ENCODE measurements around the gene SGMS1.

SGMS1 gene

DNA sequence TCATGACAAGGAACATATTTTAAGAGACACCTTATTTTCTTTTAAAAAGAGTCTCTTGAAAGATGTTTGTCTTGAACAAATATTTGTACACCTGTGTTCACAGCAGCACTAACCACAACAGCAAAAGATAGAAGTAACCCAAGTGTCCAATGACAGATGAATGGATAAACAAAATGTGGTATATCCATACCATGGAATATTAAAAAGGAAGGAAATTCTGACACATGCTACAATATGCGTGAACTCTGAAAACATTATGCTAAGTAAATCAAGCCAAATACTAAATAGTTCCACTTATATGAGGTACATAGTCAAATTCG lies 17.8 kb downstream of the SGMS1 start:
- no peak for DNase-seq

DNA sequence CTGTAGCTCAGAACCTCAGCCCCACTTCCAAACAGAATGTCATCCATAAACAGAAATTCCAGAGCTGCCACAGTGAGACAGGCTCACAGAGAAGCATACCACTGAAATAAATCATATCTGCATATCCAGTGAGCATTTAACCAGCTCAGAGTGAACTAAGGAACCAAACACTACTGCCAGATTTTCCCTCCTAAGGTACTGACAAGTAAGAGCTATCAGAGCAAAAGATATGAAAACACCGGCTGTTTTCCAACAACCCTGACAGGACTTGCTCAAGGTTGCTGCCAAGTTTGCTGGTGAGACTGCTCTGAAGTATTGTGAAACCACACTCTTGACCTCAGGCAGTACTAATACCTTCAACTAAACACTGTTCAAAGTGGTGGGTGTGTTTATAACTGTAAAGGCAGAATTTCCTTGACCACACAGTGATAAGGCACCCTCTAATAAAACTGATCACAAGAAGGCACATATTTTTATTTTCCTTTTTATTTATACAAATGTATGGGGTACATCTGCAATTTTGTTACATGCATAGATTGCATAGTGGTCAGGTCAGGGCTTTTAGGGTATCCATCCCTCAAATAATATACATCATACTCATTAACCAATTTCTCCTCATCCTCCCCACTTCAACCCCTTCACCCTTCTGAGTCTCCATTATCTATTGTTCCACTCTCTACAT lies 18.3 kb downstream of the SGMS1 start:
- no peak for DNase-seq

DNA sequence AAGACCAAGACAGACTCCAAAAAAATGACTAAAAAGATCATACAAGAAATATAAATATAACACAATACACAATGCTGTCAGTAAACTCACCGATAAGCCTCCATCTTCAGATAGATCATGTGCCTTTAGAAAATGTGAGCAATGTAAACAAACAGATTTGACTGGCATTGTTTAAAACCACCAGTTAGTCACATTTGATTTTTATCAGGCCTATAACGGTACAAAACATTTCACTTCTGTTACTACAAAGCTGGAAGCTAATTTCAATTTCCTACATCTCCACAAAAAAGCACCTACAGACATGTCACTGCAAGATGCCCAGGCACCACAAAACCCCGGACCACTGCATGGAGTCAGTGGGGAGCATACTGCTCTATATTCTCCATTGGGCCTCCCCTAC lies 18.9 kb downstream of the SGMS1 start:
- no peak for DNase-seq

DNA sequence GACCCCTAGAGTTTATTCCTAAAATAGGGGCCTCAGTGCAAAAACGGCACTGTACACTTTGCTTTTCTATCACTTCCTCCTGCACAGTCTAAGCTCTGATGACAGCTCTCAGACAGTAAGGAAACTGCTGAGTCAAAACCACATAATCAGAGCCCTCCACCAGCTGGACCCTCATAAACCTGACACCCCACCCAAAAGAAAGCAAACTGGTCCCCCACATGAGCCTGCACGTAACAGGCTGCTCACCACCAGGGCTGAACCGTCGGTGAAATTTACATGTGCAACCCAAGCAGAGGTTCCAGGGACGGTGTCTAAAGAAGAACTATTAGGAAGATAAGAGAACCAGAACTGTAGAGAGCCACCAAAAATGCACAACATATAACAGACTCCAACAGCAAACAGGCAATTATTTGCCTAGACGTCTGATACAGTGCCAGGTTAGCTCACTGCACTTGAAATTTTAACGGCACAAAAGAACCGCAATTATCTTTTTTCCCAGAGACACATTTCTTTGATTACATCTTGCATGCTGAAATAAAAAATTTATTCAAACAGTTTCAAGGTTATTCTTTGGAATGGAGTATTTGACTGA lies 19.6 kb downstream of the SGMS1 start:
- DNase-seq, result no peak

DNA sequence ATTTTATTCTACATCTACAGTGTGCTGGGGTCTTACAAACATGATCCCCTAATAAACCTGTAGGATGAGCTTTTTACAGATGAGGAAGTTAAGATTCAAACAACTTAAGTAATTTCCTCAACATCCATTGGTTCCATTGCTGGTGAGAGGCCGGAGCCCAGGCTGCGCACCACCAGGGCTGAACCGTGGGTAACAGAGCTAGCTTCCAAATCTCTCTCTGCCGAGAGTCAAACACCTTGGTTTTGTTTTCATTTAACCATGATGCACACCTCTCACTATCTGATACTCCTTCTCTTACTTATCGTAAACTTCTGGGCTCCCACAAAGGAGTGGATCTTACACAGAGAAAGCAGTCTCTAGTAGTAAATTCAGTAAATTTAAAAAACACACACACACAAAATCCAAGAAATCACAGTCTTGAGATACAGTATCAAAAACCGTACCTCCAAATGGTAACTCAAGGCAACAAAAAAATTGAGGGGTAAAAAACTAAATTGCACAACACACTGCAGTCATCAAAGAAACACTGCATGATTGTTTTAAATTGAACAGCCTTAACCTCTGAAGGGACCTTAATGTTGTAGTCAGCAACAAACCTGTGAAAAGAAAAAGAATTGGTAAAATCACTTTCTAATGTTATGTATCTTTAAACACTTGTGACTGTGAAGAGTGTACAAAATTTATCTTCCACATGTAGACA lies 20.5 kb downstream of the SGMS1 start:
- DNase-seq, result no peak

DNA sequence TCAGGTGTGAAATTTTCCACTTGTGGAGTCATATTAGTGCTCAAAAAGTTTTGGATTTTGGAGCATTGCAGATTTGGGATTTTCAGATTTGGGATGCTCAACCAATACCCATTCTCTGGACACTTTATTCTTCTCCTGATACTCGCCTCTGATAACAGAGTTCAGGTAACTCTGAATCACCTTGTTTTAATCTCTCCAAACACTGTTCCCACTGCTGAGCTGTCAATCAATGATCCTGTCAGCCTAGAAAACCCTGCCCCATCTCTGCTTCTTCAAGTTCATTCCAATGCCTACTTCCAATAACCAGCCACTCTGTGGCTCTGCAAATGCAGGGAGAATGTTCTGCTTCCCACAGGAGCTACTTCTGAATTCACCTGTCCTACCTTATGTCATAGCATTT lies 21.8 kb downstream of the SGMS1 start:
- no peak for DNase-seq

DNA sequence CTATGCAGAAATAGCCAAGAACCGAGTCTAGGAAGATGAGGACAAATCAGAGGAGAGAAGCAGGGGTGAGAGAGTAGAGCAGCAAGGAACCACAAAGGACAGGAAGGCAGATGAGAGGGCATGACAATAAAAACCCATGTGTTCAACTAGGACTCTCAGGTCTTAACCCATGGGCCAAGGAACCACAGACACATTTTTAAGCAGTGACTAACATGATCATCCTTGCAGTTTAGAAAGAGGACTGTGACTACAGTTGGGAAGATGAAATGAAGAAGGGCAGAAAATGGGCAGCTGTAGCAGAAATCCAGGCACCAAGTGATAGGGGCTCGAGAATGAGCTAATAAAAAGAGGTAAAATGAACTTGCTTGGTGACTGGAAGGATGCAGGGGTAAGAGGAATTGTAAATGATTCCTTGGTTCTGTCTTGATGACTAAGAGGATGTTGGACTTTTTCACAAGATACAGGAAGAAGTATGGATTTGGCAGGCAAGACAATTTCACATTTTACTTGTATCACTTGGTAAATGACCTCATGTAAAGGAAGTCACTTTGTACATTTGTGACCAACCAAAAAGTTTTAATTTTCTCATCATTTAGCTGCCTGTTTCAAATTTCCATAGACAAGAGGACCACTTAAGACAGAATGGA lies 22.8 kb downstream of the SGMS1 start:
- DNase-seq, result no peak

DNA sequence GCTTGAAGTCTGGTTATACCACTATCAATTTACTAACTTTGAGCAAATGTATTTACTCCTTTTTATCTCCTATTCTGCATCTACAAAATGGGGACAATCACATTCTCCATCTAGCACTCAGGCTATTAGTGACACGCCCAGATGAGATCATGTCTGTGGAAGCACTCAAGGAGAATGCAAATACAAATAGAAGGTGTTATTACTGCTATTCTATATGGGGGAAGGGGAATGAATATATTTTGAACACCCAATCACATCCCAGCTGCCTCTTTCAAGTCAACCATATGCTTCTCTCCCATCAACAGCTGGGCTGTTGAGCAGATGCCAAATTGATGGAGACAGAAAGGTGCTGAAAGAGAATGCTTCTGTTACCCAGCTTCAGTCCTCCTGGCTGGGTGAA lies 23.5 kb downstream of the SGMS1 start:
- no peak for DNase-seq

DNA sequence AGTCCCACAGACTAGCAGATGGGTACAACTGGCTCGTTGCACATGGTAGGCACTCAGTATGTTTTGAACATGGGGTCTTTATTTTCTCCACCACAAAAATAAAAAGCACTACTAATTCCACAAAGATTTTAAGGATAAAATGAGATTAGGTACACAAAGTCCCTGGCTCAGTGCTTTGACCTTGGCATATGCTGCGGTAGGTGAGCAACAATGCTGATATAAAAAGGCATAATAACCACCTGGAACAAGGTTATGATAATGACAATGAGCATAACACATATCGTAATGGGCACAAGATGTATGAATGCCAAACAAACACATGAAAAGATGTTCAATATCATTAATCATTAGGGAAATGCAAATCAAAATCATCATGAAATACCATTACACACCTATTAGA lies 26.9 kb downstream of the SGMS1 start:
- DNase-seq, result no peak

DNA sequence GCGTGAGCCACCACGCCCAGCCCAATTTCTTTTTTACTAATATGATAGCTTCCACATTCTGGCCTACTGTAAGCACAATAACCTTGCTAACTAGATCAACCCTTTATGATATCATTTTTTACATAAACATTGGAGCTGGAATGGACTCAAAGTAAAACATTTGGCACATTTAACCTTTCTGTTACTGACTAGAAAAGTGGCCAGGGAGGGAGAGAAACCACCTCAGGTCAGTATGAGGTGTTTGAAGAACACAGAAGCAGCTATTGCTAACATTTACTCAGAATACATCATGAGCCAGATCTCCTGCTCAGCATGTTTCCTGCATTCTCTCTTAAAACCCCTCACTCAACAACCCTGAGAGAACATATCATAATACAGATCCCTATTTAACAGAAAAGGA lies 27.3 kb downstream of the SGMS1 start:
- DNase-seq, result no peak

DNA sequence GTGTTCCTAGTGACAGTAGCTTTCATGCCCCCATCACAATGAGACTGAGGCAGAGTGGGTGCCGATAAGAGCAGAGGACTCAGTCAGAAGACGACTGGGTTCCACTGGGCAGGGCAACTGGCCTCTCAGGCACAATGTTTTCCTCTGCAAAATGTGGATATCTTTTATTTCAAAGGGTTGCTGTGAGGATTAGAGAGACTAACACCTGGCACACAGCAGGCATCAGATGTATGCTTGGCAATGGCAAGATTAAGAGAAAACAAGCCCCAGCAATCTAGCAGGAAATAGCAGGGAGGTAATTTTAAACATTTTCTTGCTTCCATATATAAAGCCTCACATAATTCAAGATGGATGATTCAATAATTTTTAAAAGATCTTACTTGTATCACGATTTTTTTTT lies 28.0 kb downstream of the SGMS1 start:
- no peak for DNase-seq

DNA sequence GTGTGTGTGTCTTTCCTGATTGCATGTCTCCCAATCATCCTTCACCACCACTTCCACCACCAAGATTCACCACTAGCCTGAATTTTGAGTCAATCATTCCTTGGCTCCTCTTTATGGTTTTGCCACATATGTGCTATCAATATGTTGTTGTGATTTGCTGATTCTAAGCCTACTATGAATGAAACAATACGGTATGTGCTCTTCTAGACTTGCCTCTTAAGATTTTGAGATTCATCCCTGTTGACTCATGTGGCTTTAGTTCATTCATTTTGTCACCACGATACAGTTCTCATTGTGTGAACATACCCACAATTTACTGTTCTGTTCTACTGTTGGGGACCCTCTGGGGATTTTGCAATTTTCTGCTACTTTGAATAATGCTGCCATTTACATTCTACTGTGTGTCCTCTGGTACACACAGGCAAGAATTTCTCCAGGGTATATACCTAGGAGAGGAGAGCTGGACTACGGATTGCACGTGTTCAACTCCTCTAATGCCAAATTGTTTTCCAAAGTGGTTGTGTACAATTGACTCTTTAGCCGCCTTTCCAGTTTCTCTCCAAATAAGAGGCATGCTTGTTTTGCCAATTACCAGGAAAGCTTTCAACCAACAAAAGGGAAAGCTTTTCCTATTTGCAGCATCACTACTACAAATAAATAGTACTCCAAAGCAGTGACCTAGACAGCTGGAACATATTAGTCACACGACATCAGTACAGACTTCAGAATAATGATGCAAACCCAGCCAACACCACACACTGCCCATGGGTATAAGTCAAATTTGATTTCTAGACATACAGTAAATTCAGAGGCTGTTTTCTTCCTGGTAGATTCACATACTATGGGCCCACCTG lies 30.0 kb downstream of the SGMS1 start:
- no peak for DNase-seq

DNA sequence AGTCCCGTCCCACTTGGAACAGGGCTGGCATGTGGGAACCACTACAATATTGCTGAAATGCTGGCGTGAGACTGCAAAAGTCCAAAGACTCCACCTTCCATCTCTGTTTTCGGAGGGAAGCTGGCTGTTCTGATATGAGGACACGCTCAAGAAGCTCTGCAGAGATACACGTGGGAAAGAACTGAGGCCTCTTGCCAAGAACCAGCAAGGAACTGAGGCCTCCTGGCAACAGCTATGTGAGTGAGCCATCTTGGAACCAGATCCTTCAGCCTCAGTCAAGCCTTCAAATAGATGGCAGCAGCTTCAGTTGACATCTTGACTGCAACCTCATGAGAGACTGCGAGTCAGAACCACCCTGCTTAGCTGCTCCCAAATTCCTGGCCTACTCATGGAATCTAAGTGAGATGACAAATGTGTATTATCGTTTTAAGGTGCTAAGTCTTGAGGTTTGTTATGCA lies 30.8 kb downstream of the SGMS1 start:
- DNase-seq, result no peak

DNA sequence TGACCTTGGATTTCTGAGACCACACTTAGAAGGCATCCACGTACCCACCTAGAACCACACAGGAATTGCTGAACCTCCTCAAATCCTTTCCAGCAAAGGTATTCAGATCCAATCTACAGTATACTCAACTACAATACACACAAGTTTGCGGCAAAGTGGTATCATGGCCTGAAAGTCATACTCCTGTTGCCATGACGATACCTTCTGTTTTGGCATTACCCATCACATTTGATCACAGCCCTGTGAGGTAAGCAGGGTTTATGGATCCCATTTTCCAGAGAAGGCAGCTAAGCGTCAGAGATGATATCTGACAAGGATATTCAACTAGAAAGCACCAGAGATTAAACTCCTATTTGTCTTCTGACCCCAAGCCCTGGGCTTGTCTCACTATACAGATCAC lies 32.8 kb downstream of the SGMS1 start:
- DNase-seq, result no peak

DNA sequence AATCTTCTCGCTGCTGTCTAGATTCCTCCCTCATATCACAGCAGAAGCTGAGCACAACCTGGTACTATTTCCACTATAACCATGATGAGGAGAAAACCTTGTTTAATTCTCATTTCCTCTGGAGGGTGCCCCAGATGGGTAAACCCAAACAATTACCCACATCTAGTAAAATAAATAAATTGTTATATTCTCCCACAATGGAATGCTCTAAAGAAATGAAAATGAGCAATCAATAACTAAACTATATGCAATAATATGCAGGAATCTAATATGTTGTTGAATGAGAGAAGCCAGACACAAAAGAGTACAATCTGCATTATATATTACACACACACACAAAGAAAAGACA lies 37.0 kb downstream of the SGMS1 start:
- no peak for DNase-seq

DNA sequence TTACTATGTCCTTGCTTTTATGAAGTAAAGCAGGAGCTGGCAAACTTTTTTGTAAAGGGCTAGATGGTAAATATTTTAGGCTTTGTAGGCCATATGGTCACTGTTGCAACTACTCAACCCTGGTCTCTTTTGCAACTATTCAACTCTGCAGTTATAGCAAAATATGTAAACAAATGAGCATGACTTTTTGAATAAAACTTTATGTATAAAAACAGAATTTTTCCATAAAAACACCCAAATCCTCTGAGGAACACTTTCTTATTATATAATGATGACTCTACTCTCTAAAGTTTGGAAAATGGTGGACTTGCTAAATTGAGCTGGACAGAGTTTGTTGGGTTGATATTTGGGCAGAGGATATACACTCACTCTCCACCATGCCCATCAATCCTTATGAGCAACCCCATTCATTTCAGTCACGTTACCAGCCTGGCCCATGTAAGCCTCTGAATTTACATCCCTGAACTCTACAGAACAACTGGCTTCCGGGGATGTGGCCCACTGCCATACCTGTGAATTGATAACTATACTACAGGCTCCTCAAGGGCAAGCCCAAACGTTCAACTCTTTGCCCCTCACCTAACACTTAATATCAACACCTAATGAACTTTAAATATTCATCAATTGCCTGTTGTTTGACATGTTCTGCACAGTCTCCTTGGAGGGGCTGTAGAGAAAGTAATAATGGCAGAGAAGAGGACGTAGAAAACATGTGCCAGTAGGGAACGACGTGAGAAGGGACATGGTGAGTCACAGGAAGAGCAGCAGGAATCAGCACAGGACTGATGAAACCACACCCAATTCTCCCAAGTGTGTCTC lies 37.6 kb downstream of the SGMS1 start:
- no peak for DNase-seq

DNA sequence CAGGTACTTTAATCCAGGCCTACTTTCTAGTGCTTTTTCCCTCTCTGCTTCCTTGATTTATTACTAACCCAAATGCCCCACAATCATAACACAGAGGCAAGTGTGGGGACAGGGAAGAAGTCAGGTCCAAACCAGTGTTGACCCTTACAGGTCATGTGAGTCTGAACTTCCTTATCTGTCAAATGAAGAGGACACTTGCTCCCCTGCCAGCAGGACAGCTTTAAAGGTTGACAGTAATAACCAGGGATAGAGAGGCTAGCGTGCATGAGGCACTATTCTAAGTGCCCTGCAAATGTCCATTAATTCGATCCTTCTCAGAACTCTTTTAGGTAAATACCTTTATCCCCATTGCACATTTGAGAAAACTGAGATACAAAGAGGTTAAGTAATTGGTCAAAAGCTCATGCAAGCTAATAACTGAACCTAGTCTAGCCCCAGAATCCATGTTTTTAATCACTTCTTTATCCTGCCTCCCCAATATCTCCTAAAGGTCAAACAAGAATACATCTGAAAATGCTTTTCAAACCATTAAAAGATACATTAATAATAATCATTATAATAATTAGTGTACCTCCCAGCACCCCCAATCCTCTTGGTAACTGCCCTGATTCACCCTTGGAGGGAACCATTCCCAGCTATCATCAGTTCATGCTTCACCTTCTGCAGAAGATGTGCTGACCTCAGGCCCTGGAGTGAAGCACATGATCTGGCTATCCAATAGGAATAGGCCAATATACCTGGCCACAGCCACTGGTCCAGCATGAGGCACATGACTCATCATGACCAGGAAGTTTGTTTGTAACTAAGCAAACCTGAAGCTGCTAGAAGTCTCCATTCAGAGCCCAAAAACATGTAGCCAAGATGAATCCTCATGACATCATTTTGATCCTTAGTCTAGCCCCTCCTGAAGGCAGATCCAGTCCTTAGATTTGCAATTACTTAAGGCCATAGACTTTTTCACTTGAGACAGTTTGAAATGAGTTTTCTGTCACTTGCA lies 40.7 kb downstream of the SGMS1 start:
- DNase-seq, result no peak

DNA sequence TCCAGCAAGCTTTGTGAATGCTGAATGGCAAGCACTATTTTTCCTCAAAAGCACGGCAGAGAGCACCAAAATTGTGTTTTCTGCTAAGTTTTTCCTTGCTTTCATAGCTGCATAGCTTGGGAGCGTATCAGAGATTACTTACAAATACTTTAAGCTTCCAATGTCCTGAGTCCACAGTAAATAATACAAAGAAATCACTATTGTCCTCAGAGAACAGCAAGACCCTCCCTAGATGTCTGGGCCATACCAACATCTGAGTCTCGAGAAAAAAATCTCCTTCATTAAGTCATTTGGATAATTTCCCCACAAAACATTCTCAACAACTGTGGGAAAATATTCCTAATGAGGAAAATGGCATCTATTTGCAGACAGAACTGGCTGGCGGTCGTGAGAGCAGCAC lies 41.7 kb downstream of the SGMS1 start:
- DNase-seq, result no peak

DNA sequence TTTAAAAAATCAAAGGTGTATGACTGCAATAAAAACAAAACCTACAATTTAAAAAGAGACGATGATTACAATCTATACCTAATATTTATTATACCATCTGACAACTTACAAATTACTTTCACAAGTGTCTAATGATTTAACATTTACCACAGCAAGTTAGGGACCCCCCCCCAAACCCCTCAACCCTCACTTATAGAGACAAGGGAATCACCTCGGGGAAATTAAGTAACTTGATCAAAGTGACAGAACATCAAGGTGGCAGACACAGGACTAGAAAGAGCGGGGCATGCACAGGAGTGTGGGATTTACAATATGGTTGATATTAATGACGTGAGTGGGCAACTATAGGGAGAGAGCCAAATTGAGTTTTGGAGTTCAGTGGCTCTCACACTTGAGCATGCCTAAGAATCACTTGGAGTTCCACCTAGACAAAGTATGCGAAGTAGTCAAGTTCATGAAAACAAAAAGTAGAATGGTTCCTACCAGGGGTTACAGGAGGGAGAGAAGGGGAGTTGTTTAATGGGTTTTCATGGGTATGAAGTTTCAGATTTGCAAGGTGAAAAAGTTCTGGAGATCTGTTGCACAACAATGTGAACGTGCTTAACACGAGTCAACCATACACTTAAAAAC lies 43.4 kb downstream of the SGMS1 start:
- no peak for DNase-seq

DNA sequence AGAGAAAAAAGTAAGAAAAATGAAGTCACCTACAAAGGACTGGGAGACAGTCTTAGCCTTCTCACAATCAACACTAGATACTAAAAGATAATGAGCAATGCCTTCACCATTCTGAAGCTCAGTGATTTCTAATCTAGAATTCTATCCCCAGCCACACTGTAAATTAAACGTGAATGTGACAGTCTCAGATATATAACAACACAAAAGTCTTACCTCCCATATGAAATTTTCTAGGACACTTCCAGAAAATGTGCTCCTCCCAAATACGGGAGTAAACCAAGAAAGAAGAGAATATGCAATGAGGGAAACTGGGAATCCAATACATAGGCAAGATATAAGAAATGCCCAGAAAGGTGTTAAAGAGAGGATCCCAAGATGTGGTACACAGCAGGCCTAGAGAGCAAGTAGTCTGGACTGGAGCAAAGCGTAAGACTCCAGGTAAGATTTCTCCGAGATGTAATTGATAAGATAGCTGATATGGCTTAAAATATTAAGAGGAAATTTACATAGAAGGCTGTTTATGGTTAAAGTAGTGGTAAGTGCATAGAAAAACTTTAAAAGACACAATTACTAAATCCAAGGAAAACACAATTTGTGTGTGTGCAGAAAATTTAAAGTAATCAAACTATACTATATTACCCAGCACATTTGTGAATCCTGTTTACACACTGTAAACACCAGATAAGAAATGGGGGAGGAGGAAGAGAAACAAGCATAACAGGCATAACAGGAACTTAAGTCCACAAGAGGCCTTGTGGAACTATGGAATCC lies 44.1 kb downstream of the SGMS1 start:
- no peak for DNase-seq
